H9 (cell line): ENCODE results near the gene RPS29. TPM values are rescaled to one million over a fixed set of nuclear protein-coding genes. Genes with fewer than 3 reads are reported as not detected.

Experiments
- DNase-seq: peaks from one replicate; pipeline ENCODE4 v3.0.0-alpha.2; 2017
- H2AFZ ChIP-seq: one replicate; pipeline ENCODE4 v1.6.1; 2013; ENCODE audit warnings: mild to moderate bottlenecking, low read length, control low read depth, moderate library complexity
- H2AK5ac ChIP-seq: 2 replicates; pipeline ENCODE4 v1.6.1; 2013; ENCODE audit warnings: low read length, control low read depth, mixed read lengths; ENCODE audit not compliant: insufficient read length
- H2BK120ac ChIP-seq: one replicate; pipeline ENCODE4 v1.6.1; 2013; ENCODE audit warnings: low read depth, mild to moderate bottlenecking, low read length, control low read depth, inconsistent platforms; ENCODE audit not compliant: poor library complexity, severe bottlenecking
- H2BK12ac ChIP-seq: 2 replicates; pipeline ENCODE4 v1.6.1; 2013; ENCODE audit warnings: low read length, control low read depth, mixed read lengths, low read depth; ENCODE audit not compliant: insufficient read length
- H2BK15ac ChIP-seq: 2 replicates; pipeline ENCODE4 v1.6.1; 2013; ENCODE audit warnings: low read depth, low read length, control low read depth
- H2BK20ac ChIP-seq: one replicate; pipeline ENCODE4 v1.6.1; 2013; ENCODE audit warnings: low read depth, mild to moderate bottlenecking, low read length, control low read depth, inconsistent platforms; ENCODE audit not compliant: poor library complexity, severe bottlenecking
- H2BK5ac ChIP-seq: 2 replicates; pipeline ENCODE4 v1.6.1; 2013; ENCODE audit warnings: low read length, control low read depth, mixed read lengths; ENCODE audit not compliant: insufficient read length
- H3K14ac ChIP-seq: 2 replicates; pipeline ENCODE4 v1.6.1; 2013; ENCODE audit warnings: low read length, control low read depth; ENCODE audit not compliant: insufficient read depth
- H3K18ac ChIP-seq: 2 replicates; pipeline ENCODE4 v1.6.1; 2013; ENCODE audit warnings: low read depth, mild to moderate bottlenecking, mixed read lengths, low read length, control low read depth; ENCODE audit not compliant: insufficient read length
- H3K23ac ChIP-seq: 2 replicates; pipeline ENCODE4 v1.6.1; 2013; ENCODE audit warnings: low read length, control low read depth, mixed read lengths, low read depth; ENCODE audit not compliant: insufficient read length
- H3K23me2 ChIP-seq: 2 replicates; pipeline ENCODE4 v1.6.1; 2013; ENCODE audit warnings: low read depth, mild to moderate bottlenecking, mixed read lengths, low read length, control low read depth; ENCODE audit not compliant: insufficient read length, poor library complexity, severe bottlenecking
- H3K27ac ChIP-seq: 2 replicates; pipeline ENCODE4 v1.5.1; 2013; ENCODE audit warnings: low read length, control low read depth, mixed read lengths, low read depth; ENCODE audit not compliant: insufficient read length
- H3K27me3 ChIP-seq: 2 replicates; pipeline ENCODE4 v1.6.1; 2013; ENCODE audit warnings: low read length, control low read depth, inconsistent platforms; ENCODE audit not compliant: insufficient read depth
- H3K4ac ChIP-seq: 2 replicates; pipeline ENCODE4 v1.6.1; 2013; ENCODE audit warnings: low read depth, mild to moderate bottlenecking, control low read depth, inconsistent platforms, low read length, moderate library complexity
- H3K4me1 ChIP-seq: 2 replicates; pipeline ENCODE4 v1.6.1; 2013; ENCODE audit warnings: low read length, control low read depth, inconsistent platforms; ENCODE audit not compliant: insufficient read depth
- H3K4me2 ChIP-seq: 2 replicates; pipeline ENCODE4 v1.6.1; 2013; ENCODE audit warnings: low read length, control low read depth, mixed read lengths; ENCODE audit not compliant: insufficient read length, insufficient read depth
- H3K56ac ChIP-seq: 2 replicates; pipeline ENCODE4 v1.6.1; 2013; ENCODE audit warnings: low read depth, mild to moderate bottlenecking, mixed read lengths, low read length, control low read depth; ENCODE audit not compliant: insufficient read length
- H3K79me1 ChIP-seq: 2 replicates; pipeline ENCODE4 v1.6.1; 2013; ENCODE audit warnings: low read depth, mild to moderate bottlenecking, moderate library complexity, low read length, control low read depth, inconsistent platforms; ENCODE audit not compliant: insufficient read depth, poor library complexity, severe bottlenecking
- H3K79me2 ChIP-seq: 2 replicates; pipeline ENCODE4 v1.6.1; 2013; ENCODE audit warnings: low read length, control low read depth, inconsistent platforms; ENCODE audit not compliant: insufficient read depth
- H3K9ac ChIP-seq: 2 replicates; pipeline ENCODE4 v1.6.1; 2013; ENCODE audit warnings: low read length, control low read depth, mixed read lengths; ENCODE audit not compliant: insufficient read length; ENCODE audit errors: extremely low read depth
- H3K9me3 ChIP-seq: one replicate; pipeline ENCODE4 v1.6.1; 2013; ENCODE audit warnings: low read depth, low read length, inconsistent platforms; ENCODE audit not compliant: control insufficient read depth
- H3T11ph ChIP-seq: one replicate; pipeline ENCODE4 v1.6.1; 2013; ENCODE audit warnings: mild to moderate bottlenecking, low read length, control low read depth, inconsistent platforms
- H4K20me1 ChIP-seq: one replicate; pipeline ENCODE4 v1.6.1; 2013; ENCODE audit not compliant: control insufficient read depth, insufficient read length, insufficient read depth
- H4K5ac ChIP-seq: 2 replicates; pipeline ENCODE4 v1.6.1; 2013; ENCODE audit warnings: low read depth, mild to moderate bottlenecking, mixed read lengths, low read length, control low read depth; ENCODE audit not compliant: insufficient read length
- H4K8ac ChIP-seq: replicated peaks from 2 replicates; pipeline ENCODE4 v1.6.1; 2013; ENCODE audit warnings: low read length, control low read depth, mixed read lengths, low read depth; ENCODE audit not compliant: insufficient read length
- H4K91ac ChIP-seq: 2 replicates; pipeline ENCODE4 v1.6.1; 2013; ENCODE audit warnings: low read depth, mild to moderate bottlenecking, moderate library complexity, mixed read lengths, low read length, control low read depth; ENCODE audit not compliant: insufficient read length
- H3K27ac Mint-ChIP-seq, 3 experiments: 2 replicates in 2 of 3; 3 replicates in 1 of 3; pipeline ENCODE4 v1.8.0; 2020 to 2021; ENCODE audit warnings: mixed read lengths in 3 of 3, mild to moderate bottlenecking in 1 of 3, moderate library complexity in 1 of 3
- H3K27me3 Mint-ChIP-seq: 2 replicates; pipeline ENCODE4 v1.8.0; 2021; ENCODE audit warnings: low read depth, mild to moderate bottlenecking, moderate library complexity, mixed read lengths
- H3K36me3 Mint-ChIP-seq, 3 experiments: 2 replicates in 2 of 3; 3 replicates in 1 of 3; pipeline ENCODE4 v1.8.0; 2020 to 2021; ENCODE audit warnings: low read depth in 3 of 3, mixed read lengths in 3 of 3; ENCODE audit not compliant: insufficient read depth in 1 of 3
- H3K4me1 Mint-ChIP-seq, 2 experiments: 2 replicates each; pipeline ENCODE4 v1.8.0; 2020; ENCODE audit warnings: mixed read lengths in 2 of 2
- H3K4me3 Mint-ChIP-seq, 2 experiments: 2 replicates in 1 of 2; 3 replicates in 1 of 2; pipeline ENCODE4 v1.8.0; 2020 to 2021; ENCODE audit warnings: mild to moderate bottlenecking in 2 of 2, mixed read lengths in 2 of 2, moderate library complexity in 1 of 2
- H3K9me3 Mint-ChIP-seq, 2 experiments: 2 replicates in 1 of 2; 3 replicates in 1 of 2; pipeline ENCODE4 v1.8.0; 2020; ENCODE audit warnings: mild to moderate bottlenecking in 2 of 2, mixed read lengths in 2 of 2, moderate library complexity in 1 of 2
- CTCF ChIP-seq: fragments of 200-600 bp; sonication (generic); conservative IDR thresholded peaks from 3 replicates; pipeline ENCODE4 v1.8.0; 2021; ENCODE audit warnings: antibody characterized with exemption, mild to moderate bottlenecking
- WGBS: extraction: QIAGEN DNeasy Blood & Tissue Kit; methylation state at CpG from one replicate; pipeline ENCODE4 v1.1.7; 2013; ENCODE audit warnings: missing lambda C conversion rate, low lambda C conversion rate, mixed read lengths; ENCODE audit not compliant: insufficient read length; ENCODE audit errors: extremely low coverage; 5-methylcytosine and 5-hydroxymethylcytosine counted together
- total RNA-seq: library from RNA; stranded (reverse); gene quantifications from 2 replicates; pipeline ENCODE4 v1.2.1, GENCODE V29; 2021

Gene RPS29
- total RNA-seq, 1 experiment from 2014 or later = 1,963 TPM

- Histone ChIP-seq H4K5ac (no peak overlapping the region), H2BK120ac (no peak overlapping the region), H3K18ac (no peak overlapping the region), H2BK20ac (no peak overlapping the region), H4K8ac (no peak overlapping the region), H2BK12ac (no peak overlapping the region), H3T11ph (no peak overlapping the region), H3K27ac (no peak overlapping the region), H2BK5ac (no peak overlapping the region), H3K56ac (no peak overlapping the region), H3K9me3 (no peaks in the 10 kb centered on the region), H3K4me1 (peaks cover 6% of the 10 kb centered on the region; the same call in 1 of the 2 replicates), H4K91ac (no peak overlapping the region), H3K14ac (no peak overlapping the region), H3K4me2 (no peak overlapping the region), H2BK15ac (no peak overlapping the region), H3K9ac (no peak overlapping the region), H3K79me2 (no peaks in the 10 kb centered on the region), H3K23ac (no peak overlapping the region), H2AFZ (no peak overlapping the region), H3K79me1 (no peaks in the 10 kb centered on the region), H3K23me2 (no peaks in the 10 kb centered on the region), H4K20me1 (no peaks in the 10 kb centered on the region), H2AK5ac (no peak overlapping the region), H3K27me3 (no peaks in the 10 kb centered on the region), H3K4ac (no peak overlapping the region)
- peaks cover 7 to 31% (median 15%) of the 10 kb centered on the region in 3 experiments for H3K36me3 Mint-ChIP-seq
- H3K4me3 Mint-ChIP-seq = no peak overlapping the region
- H3K27me3 Mint-ChIP-seq = no peaks in the 10 kb centered on the region; the same call in none of the 2 replicates
- no peak for TF ChIP-seq CTCF
- peaks cover 34 to 37% of the 10 kb centered on the region in 2 experiments for H3K4me1 Mint-ChIP-seq
- no peak for DNase-seq
- no peak overlapping the region for H3K27ac Mint-ChIP-seq
- H3K9me3 Mint-ChIP-seq = peaks cover 15 to 17% of the 10 kb centered on the region in 2 experiments
- whole genome bisulfite sequencing = no CpG with 5 or more reads among the region's 1 CpG
These were observed 39.4 kb downstream of the RPS29 start for GRCh38 chr14:49546766-49547165.
